Inflammatory macrophage treated with lipopolysaccharide for 1 hour (primary cell): Measurements from ENCODE around the gene NIPBL.
"Not testable (repeated sequence)": the region's sequence is repeated elsewhere in the genome, so short reads cannot be mapped to it uniquely, and the experiment has no call there.

Experiments
- DNase-seq, 2 donors: peaks; one replicate each; pipeline ENCODE4 v3.0.0-alpha.2; 2020 to 2022

The NIPBL gene

GRCh38 chr5:36950586-36951457, 74.3 kb downstream of the NIPBL start:
- DNase-seq: no peak

- no peak for DNase-seq
These were observed 76.5 kb downstream of the NIPBL start for GRCh38 chr5:36953043-36953442.

GRCh38 chr5:36957953-36958537, 81.5 kb downstream of the NIPBL start:
- DNase-seq: no peak

- no peak for DNase-seq
These were observed 82.0 kb downstream of the NIPBL start for GRCh38 chr5:36958612-36959011.

DNA sequence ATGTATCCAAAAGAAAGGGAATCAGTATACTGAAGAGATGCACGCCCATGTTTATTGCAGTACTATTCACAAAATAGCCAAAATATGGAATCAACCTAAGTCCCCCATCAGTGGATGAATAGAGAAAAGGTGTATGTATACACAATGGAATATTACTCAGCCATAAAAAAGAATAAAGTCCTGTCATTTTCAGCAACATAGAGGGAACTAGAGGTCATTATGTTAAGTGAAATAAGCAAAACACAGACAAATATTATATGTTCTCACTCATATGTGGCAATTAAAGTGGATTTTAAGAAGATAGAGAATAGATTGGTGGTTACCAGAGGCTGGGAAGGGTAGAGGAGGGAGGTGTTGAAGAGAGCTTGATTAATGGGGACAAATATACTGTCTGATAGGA, 88.6 kb downstream of the NIPBL start:
- DNase-seq: no peak

DNA sequence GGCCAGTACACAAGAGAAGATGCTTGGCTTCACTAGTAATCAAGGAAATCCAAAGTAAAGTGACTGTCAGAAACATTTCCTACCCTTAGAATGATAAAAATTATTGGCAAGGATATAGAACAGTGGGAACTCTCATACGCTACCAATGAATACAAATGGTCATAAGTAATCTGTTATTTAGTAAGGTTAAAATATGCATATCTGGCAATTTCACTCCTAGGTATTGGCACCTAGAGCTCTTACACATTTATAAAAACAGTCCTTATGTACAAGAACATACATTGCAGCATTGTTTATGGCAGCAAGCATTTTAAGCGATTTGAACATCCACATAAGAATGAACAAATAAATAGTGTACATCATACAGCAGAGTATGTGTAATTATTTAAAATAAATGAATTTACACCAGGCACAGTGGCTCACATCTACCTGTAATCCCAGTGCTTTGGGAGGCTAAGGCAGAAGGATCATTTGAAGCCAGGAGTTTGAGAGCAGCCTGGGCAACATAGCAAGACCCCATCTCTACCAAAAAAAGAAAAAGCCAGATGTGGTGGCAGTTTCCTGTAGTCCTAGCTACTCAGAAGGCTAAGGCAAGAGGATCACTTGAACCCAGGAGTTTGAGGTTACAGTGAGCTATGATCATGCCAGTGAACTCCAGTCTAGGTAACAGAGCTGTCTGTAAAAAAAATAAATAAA, 93.3 kb downstream of the NIPBL start:
- no peak for DNase-seq

GRCh38 chr5:36978196-36978595, 101.6 kb downstream of the NIPBL start:
- DNase-seq: no peak

- DNase-seq: no peak
These were observed 105.6 kb downstream of the NIPBL start for GRCh38 chr5:36982146-36982545.

- DNase-seq: no peak
These were observed 108.8 kb downstream of the NIPBL start for GRCh38 chr5:36985387-36985786.

DNA sequence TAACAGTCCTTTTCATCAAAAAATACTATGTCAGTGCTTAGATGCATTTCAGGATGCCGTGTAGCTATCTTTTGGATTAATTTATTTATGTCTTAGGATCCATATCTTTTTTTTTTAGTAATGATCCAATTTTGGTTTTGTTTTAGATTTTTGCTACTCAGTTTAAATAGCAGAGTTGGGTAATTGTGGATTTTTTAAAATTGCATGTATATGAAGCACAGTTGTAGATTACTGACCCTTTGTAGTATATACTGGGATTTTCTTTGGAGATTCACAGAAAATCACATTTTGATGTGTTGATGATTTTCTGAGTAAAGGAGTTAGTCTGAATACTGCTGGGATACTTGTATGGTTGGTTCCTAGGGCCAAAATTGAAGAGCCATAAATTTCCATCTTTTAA, 111.8 kb downstream of the NIPBL start:
- DNase-seq: peak; percentile 50 to 66

DNA sequence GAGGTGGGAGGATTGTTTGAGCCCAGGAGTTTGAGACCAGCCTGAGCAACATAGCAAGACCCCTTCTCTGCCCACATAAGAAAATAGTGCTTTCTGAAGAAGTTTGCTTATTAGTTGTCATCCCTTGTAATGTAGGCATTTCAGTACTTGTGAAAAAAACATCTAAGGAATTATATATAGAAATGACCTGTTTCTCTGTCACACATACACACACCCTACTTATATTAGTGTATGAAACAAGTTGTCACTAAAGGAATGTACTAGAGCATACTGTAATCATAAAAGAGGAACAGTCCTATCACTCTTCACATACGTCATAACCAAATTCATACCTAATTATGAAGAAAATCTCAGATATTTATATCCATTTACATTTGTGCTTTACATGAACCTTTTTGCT, 122.0 kb downstream of the NIPBL start:
- DNase-seq: no peak

- no peak for DNase-seq
These were observed 125.7 kb downstream of the NIPBL start for GRCh38 chr5:37002176-37002751.

GRCh38 chr5:37005252-37005651, 128.7 kb downstream of the NIPBL start:
- DNase-seq: no peak

- DNase-seq: peak in 1 of 2 donors; percentile 39
These were observed 129.5 kb downstream of the NIPBL start for GRCh38 chr5:37005946-37006540.

GRCh38 chr5:37013181-37013580, 136.6 kb downstream of the NIPBL start:
- not testable (repeated sequence) for DNase-seq

GRCh38 chr5:37014321-37014720, 137.8 kb downstream of the NIPBL start:
- DNase-seq: no peak

DNA sequence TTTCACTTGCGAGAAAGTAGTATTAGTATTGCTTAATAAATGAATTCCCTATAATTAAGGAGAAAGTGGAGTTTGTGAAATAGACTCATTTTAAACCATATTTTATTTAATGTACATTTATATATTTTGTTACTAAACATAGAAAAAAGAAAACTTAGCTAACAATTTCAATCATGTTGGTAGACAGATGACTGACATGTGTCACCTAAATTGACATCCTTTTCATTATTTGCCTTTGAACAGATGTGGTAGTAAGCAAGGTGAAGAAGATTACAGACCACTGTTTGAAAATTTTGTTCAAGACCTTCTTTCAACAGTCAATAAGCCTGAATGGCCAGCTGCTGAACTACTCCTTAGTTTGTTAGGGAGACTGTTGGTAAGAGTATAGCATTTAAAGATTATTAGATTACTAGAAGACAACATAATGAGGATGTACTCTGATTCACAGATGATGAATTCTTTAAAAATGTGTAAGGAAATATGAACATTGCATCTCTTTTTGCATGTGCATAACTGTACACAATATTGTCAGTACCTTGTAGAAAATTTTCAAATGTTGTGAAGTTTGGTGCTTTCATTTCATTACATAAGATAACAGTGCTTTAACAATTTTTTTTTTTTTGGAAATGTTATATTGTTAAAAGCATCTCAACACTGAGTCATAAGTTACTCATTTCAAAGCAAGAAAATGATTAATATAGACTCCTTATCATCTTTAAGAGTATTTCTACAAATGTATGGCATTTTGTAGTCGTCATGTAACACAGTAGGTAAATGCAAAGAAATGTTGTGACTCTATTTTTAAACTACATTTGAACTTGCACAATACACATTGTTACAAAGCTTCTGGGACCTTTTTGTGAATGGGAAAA, 139.5 kb downstream of the NIPBL start:
- no peak for DNase-seq

GRCh38 chr5:37028910-37029309, 152.3 kb downstream of the NIPBL start:
- DNase-seq: no peak

DNA sequence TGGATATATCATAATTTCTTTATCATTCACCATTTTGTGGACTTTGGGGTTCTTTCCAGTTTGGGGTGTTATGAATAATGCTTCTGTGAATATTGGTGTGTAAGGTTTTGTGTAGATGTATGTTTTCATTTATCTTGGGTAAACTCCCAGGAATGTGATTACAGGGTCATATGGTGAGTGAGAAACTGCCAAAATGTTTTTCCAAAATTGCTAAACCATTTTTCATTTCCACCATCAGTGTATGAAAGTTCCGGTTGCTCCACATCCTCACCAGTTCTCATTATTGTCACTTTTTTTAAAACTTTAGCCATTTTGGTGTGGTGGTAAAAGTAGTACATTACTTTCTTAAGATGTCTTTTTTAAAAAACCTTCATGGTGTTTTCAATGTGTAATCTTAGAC, 152.9 kb downstream of the NIPBL start:
- peak; percentile 4 to 42 for DNase-seq

DNA sequence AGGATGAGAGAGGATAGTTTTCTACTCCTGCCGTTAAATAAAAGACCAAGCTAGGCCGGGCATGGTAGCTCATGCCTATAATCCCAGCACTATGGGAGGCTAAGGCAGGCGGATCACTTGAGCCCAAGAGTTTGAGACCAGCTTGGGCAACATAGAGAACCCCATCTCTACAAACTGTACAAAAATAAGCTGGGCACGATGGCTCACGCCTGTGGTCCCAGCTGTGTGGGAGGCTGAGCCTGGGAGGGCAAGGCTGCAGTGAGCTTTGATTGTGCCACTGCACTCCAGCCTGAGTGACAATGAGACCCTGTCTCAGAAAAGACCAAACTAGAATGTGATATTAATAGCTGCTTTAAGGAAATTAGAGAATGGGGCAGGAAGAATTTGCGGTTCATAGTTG, 158.4 kb downstream of the NIPBL start:
- DNase-seq: no peak

- no peak for DNase-seq
These were observed 161.3 kb downstream of the NIPBL start for GRCh38 chr5:37037840-37038239.

GRCh38 chr5:37039824-37040223, 163.3 kb downstream of the NIPBL start:
- DNase-seq: no peak
